ENCODE results near the gene STK11IP. TPM values are rescaled to one million over a fixed set of nuclear protein-coding genes. Genes with fewer than 3 reads are reported as not detected.

STK11IP gene
- total RNA-seq, 2 experiments from 2014 or later: 23.9 to 27.2 TPM

- H3K36me3 Mint-ChIP-seq (ENCODE audit: low read depth): no peaks in the 10 kb centered on the region
- CTCF ChIA-PET: interaction anchor here (0.7 to 1.2 kb wide), 2 partner anchors 44 to 101 kb away, joined by 3 to 5 read pairs; partner anchors contain the start of gene STK11IP
- no peak for TF ChIP-seq CTCF (IDR thresholded peaks at IDR 0.05)
- H3K4me1 ChIP-seq (ENCODE audit: insufficient read depth, low read length): peaks cover 13% of the 10 kb centered on the region
- ATAC-seq (ENCODE audit: poor library complexity) (no peak), DNase-seq (no peak)
- peaks cover 32% of the 10 kb centered on the region for H3K27me3 Mint-ChIP-seq
- H3K4me3 Mint-ChIP-seq: no peak overlapping the region
- no peak overlapping the region for H3K4me3 ChIP-seq (ENCODE audit: low read length)
- no peak overlapping the region for H3K27ac Mint-ChIP-seq
- peaks cover 6% of the 10 kb centered on the region for H3K4me1 Mint-ChIP-seq (ENCODE audit: low read depth)
- intact Hi-C loops (cut with DNase I, micrococcal nuclease): loop anchor here (1.0 to 10.0 kb wide), 4 partner anchors 44 to 239 kb away; partner anchors contain the start of gene STK11IP (in 1 of the 2)
- H3K9me3 Mint-ChIP-seq: no peaks in the 10 kb centered on the region
- no peak overlapping the region for H3K27ac ChIP-seq (ENCODE audit: low read depth in 1 of 2, low read length in 2 of 2)
- peaks cover 0 to 3% of the 10 kb centered on the region in 2 experiments for H3K9me3 ChIP-seq (ENCODE audit: control insufficient read depth in 1 of 2, insufficient read depth in 1 of 2, low read length in 2 of 2)
- POLR2A ChIA-PET: no interaction called here
- H3K27me3 ChIP-seq (ENCODE audit: control insufficient read depth in 1 of 2, insufficient read depth in 2 of 2, low read length in 2 of 2): peaks cover 2 to 7% of the 10 kb centered on the region in 2 experiments
- H3K36me3 ChIP-seq (ENCODE audit: insufficient read depth, low read length): no peaks in the 10 kb centered on the region
Observed at GRCh38 chr2:219641390-219642068, 43.9 kb downstream of the STK11IP start.

GRCh38 chr2:219642069-219642454 is 44.4 kb downstream of the STK11IP start:
- Mint-ChIP-seq H3K27ac (no peak overlapping the region), H3K27me3 (peaks cover 37% of the 10 kb centered on the region), H3K36me3 (ENCODE audit: low read depth) (no peaks in the 10 kb centered on the region), H3K4me1 (ENCODE audit: low read depth) (peaks cover 6% of the 10 kb centered on the region), H3K9me3 (no peaks in the 10 kb centered on the region), H3K4me3 (no peak overlapping the region)
- H3K9me3 ChIP-seq (ENCODE audit: control insufficient read depth in 1 of 2, insufficient read depth in 1 of 2, low read length in 2 of 2): peaks cover 0 to 3% of the 10 kb centered on the region in 2 experiments
- H3K36me3 ChIP-seq (ENCODE audit: insufficient read depth, low read length): no peaks in the 10 kb centered on the region
- H3K4me3 ChIP-seq (ENCODE audit: low read length): no peak overlapping the region
- peaks cover 13% of the 10 kb centered on the region for H3K4me1 ChIP-seq (ENCODE audit: insufficient read depth, low read length)
- intact Hi-C loops (cut with DNase I, micrococcal nuclease): loop anchor here (1.0 to 10.0 kb wide), 4 partner anchors 45 to 240 kb away; partner anchors contain the start of gene STK11IP (in 1 of the 2)
- H3K27ac ChIP-seq (ENCODE audit: low read depth in 1 of 2, low read length in 2 of 2): no peak overlapping the region
- CTCF ChIA-PET: interaction anchor here (0.7 to 1.2 kb wide), 2 partner anchors 45 to 101 kb away, joined by 3 to 5 read pairs; partner anchors contain the start of gene STK11IP
- TF ChIP-seq CTCF (IDR thresholded peaks at IDR 0.05): no peak
- POLR2A ChIA-PET: no interaction called here
- DNase-seq (no peak), ATAC-seq (ENCODE audit: poor library complexity) (no peak)
- peaks cover under 1 to 7% of the 10 kb centered on the region in 2 experiments for H3K27me3 ChIP-seq (ENCODE audit: control insufficient read depth in 1 of 2, insufficient read depth in 2 of 2, low read length in 2 of 2)

- no peaks in the 10 kb centered on the region for H3K9me3 Mint-ChIP-seq
- no peak overlapping the region for H3K27ac Mint-ChIP-seq
- peak; percentile 100 for ATAC-seq (ENCODE audit: poor library complexity)
- H3K27me3 ChIP-seq (ENCODE audit: control insufficient read depth in 1 of 2, insufficient read depth in 2 of 2, low read length in 2 of 2): peaks cover 0 to 7% of the 10 kb centered on the region in 2 experiments
- TF ChIP-seq CTCF (IDR thresholded peaks at IDR 0.05): peak; percentile 99
- H3K27ac ChIP-seq (ENCODE audit: low read depth in 1 of 2, low read length in 2 of 2): no peak overlapping the region
- H3K27me3 Mint-ChIP-seq: peaks cover 39% of the 10 kb centered on the region
- H3K36me3 Mint-ChIP-seq (ENCODE audit: low read depth): no peaks in the 10 kb centered on the region
- H3K4me3 Mint-ChIP-seq: no peak overlapping the region
- no peak overlapping the region for H3K4me3 ChIP-seq (ENCODE audit: low read length)
- peaks cover 0 to 3% of the 10 kb centered on the region in 2 experiments for H3K9me3 ChIP-seq (ENCODE audit: control insufficient read depth in 1 of 2, insufficient read depth in 1 of 2, low read length in 2 of 2)
- peak; percentile 78 to 95 (median 84) for DNase-seq
- intact Hi-C loops (cut with DNase I, micrococcal nuclease): loop anchor here (1.0 to 10.0 kb wide), 4 partner anchors 45 to 240 kb away; partner anchors contain the start of gene STK11IP (in 1 of the 2)
- ChIA-PET POLR2A (no interaction called here), CTCF (interaction anchor here (0.6 to 1.2 kb wide), 7 partner anchors 9 to 135 kb away, joined by 3 to 5 read pairs (median 3); partner anchors contain the start of gene STK11IP)
- no peaks in the 10 kb centered on the region for H3K36me3 ChIP-seq (ENCODE audit: insufficient read depth, low read length)
- H3K4me1 ChIP-seq (ENCODE audit: insufficient read depth, low read length): peaks cover 13% of the 10 kb centered on the region
- H3K4me1 Mint-ChIP-seq (ENCODE audit: low read depth): peaks cover 6% of the 10 kb centered on the region
Observed at GRCh38 chr2:219642465-219643083, 44.9 kb downstream of the STK11IP start.
